ENCODE measurements around the gene RGS9.
"Not testable (repeated sequence)": the region's sequence is repeated elsewhere in the genome, so short reads cannot be mapped to it uniquely, and the experiment has no call there.

Gene RGS9

GRCh38 chr17:65158041-65158440 is 20.9 kb downstream of the RGS9 start:
- no peak for DNase-seq

- no peak for DNase-seq
Observed at GRCh38 chr17:65158622-65159021, 21.5 kb downstream of the RGS9 start.

DNA sequence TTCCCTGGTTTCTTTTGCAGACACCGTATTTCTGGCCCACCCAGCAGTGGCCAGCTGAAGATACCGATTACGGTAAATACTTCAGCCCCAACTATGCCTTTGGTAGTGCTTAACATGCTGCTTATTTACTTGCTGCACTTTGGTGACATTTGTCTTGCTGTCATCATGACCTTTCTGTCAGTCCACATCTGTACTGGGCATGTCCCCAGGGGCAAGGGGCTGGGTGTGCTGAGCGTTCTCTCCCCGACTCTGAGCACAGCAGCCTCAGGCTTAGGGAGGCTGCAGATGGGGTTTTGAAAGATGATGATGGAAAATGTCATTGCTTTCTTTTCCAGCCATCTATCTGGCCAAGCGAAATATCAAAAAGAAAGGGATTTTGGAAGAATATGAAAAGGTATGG is 23.3 kb downstream of the RGS9 start:
- DNase-seq: no peak

GRCh38 chr17:65163990-65164495 is 26.9 kb downstream of the RGS9 start:
- peak; percentile 45 for DNase-seq

DNA sequence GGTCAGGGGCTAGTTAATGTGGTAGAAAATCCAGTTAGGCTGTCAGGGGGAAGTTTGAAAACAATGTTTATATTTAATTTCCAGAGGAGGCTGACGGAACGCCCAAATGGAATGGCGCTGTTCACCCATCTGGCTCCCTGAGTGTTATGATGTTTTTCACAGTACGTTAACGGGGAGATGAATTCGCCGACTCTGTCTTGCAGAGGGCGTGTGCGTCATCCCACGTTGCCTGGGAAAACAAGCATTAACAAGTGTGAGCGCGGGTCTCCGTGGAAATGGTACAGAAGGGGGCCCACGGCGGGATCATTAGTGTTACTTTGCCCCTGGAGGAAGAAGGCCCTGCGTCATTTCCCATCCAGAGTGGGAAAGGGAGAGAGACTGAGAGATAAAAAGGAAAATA is 29.6 kb downstream of the RGS9 start:
- DNase-seq: no peak

- no peak for DNase-seq
Observed at GRCh38 chr17:65167566-65167965, 30.4 kb downstream of the RGS9 start.

DNA sequence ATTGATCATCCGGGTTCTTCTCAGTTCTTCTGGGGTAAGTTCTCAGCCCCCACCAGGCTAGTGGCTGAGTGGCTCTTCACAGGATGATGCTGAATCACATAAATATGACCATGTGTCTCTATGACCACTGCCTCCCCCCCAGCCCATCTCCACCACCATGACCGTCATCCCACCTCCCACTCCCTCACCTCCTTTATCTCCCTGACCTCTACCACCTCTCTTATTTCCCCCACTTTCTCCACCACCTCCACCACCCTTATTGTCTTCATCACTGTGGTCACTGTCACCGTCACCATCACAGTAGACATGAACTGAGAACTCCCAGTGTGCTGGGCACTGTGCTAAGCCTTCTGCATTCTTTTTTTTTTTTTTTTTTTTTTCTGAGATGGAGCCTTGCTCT is 32.5 kb downstream of the RGS9 start:
- DNase-seq: no peak

DNA sequence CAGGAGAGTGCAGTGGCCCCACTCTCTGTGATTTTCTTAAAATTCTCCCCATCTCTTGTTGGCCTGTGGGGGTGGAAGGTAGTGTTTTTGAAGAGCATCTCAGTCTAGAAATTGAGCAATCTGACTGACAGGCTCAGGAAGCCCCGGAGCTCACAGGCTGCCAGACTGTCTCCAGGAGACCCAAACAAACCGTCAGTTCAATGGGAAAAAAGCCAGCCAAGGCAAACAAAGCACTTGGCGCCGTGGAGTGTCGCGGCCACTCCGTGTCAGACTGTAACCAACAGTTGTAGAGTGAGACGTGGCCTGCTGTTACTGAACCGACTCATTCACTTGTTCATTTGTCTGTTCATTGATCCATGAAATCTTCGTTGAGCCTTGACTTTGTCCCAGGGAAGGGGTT is 33.7 kb downstream of the RGS9 start:
- DNase-seq: no peak

DNA sequence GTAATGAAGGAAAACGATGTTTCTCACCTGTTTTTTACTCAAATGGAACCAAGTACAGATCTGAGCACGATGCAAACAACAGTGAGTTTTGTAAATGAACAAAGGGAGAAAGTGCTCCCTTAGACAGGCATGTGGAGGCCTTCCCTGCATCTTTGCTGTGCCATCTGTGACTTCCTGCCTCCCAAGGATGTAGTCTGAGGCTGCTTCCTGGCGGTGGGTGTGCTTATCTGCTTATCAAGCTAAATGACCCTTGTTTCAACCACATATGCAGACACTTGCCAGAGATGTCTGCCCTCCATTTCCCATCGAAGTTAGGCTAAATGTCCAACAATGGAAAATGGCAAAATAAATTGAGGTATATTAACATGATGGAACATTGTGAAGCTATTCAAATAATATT is 34.6 kb downstream of the RGS9 start:
- no peak for DNase-seq

- no peak for DNase-seq
Observed at GRCh38 chr17:65172496-65173136, 35.4 kb downstream of the RGS9 start.

DNA sequence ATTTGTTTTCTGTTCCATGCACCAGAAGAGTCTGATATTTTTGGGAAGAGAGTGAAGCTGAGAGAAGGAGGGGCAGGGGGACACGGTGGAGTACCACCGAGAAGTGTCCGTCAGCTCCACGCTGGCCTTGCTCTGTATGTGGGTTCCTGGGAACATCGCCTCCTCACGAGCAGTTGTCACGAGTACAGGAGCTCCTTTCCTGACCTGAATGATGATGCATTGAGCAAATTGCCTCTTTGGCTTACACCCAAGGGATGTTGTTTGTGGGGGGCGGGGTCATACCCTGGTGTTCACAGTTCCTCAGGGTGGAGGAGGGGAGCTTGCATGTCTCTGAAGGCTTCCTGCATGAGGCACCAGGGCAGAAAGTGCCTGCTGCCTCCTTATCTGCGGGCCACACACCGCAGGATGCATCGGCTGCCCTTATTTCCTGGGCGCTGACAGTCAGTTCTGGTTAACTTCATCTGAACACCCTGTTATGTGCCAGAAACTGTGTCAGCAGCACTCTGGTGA is 36.2 kb downstream of the RGS9 start:
- DNase-seq: peak; percentile 71

- DNase-seq: no peak
Observed at GRCh38 chr17:65173976-65174683, 37.0 kb downstream of the RGS9 start.

- DNase-seq: no peak
Observed at GRCh38 chr17:65174974-65175373, 37.8 kb downstream of the RGS9 start.

DNA sequence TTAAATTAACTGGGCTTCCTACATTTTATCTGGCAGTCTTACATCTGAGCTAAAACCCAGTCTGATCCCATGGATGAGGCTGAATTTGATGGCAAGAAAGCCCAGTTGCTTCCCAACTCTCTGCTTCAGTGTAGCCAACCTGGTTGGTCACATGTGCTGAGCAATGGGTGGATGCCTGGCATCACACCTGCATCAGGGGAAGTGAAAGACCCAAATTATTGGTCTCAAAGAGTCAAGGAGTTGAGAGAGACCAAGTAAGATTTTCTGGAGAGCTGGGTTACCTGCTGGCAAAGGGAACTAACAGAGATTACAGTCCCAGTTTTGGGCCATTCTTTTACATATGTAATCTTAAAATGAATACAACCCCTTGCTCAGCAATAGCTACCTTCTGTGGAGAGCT is 38.8 kb downstream of the RGS9 start:
- DNase-seq: no peak

DNA sequence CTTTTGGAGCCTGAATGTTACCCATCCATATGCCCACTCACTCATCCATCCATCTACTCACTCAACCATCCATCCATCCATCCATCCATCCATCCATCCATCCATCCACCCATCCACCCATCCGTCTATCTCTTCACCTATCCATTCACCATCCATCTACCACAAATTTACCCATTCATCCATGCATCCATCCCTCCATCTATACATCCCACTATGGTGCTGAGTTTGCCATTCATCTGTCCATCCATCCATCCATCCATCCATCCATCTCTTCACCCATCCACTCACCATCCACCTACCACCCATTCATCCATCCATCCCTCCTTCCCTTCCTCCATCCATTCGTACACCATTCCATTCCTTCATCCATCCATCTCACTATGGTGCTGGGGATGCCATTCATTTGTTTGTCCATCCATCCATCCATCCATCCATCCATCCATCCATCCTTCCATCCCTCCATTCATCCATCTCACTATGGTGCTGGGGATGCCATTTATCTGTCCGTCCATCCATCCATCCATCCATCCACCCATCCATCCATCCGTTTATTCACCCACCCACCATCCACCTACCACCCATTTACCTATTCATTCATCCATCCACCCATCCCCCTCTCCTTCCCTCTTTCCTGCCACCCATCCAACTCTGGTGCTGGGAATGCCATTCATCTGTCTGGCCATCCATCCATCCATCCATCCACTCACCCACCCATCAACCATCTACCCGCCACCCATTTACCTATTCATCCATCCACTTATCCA is 39.7 kb downstream of the RGS9 start:
- no peak for DNase-seq

DNA sequence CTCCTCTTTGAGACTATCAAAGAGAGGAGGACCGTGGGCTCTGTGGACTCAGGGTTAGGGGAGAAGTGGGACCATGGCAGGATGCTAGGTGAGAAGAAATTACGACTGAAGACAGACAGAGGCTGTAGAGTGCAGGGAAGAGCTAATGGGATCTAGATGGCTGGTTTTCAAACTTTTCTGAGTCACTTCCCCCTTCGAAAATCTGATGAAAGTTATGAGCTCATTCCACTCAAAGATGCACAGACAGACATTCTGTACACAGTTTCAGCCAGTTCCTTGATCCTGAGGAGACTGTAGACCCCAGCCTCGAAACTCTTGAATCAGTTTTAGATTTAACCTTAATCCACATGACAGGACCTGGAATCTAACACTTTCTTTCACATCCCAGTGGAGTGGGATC is 40.7 kb downstream of the RGS9 start:
- no peak for DNase-seq

DNA sequence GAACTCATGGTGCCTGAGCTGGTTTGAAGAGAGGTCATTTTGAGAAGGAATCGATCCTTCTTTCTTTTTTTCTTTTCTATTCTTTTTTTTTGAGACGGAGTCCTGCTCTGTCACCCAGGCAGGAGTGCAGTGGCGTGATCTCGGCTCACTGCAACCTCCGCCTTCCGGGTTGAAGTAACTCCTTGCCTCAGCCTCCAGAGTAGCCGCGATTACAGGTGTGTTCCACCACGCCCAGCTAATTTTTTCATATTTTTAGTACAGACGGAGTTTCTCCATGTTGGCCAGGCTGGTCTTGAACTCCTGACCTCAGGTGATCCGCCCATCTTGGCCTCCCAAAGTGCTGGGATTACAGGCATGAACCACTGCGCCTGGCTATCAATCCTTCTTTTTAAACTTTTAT is 43.1 kb downstream of the RGS9 start:
- not testable (repeated sequence) for DNase-seq

DNA sequence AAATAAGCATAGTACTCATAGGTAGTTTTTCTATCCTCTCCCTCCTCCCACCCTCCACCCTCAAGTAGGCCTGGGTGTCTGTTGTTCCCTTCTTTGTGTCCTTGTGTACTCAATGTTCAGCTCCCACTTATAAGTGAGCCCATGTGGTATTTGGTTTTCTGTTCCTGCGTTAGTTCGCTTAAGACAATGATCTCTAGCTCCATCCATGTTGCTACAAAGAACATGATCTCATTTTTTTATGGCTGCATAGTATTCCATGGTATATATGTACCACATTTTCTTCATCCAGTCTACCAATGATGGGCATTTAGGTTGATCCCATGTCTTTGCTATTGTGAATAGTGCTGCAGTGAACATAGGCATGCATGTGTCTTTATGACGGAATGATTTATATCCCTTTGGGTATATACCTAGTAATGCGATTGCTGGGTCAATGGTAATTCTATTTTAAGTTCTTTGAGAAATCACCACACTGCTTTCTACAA is 43.6 kb downstream of the RGS9 start:
- DNase-seq: not testable (repeated sequence)

- DNase-seq: no peak
Observed at GRCh38 chr17:65181237-65182061, 44.3 kb downstream of the RGS9 start.

- DNase-seq: no peak
Observed at GRCh38 chr17:65182233-65182632, 45.1 kb downstream of the RGS9 start.

DNA sequence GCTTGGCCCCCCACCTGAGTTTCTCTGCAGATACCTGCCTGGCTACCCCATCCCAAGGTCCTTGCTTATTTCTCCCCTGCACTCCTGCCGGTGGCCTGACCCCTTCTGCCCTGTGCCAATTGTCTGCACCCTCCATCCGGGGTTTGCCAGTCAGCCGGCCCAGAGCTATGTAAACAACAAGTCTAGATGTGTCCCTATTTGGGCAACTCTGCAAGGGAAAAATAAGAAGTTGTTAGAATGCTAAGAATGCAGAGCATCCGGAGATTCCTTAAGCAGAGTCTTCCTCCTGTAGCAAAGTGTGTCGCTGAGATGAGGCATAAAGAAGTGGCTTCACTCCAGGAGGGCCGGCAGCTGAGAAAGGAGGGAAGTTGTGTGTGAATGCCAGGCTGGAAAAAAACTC is 46.6 kb downstream of the RGS9 start:
- no peak for DNase-seq

- no peak for DNase-seq
Observed at GRCh38 chr17:65184235-65184959, 47.2 kb downstream of the RGS9 start.

Data from CD4-positive, alpha-beta T cell treated with Interleukin-15 for 1 hour (primary cell).